ENCODE data around the gene CAMKV. TPM values are rescaled to one million over a fixed set of nuclear protein-coding genes. Genes with fewer than 3 reads are reported as not detected.
A peak's percentile ranks its signal among the peaks of the same experiment; 100 is the strongest.
"Not testable (repeated sequence)": the region's sequence is repeated elsewhere in the genome, so short reads cannot be mapped to it uniquely, and the experiment has no call there.

The CAMKV gene
- total RNA-seq, 1 donor from 2014 or later: not detected

- ATAC-seq (ENCODE audit: poor library complexity): no peak
- DNase-seq: no peak
- intact Hi-C loops (cut with DNase I): no loop called here
Observed at GRCh38 chr3:49867400-49867799, 2.3 kb downstream of the CAMKV start.

- no peak for DNase-seq
- ATAC-seq (ENCODE audit: poor library complexity): no peak
- intact Hi-C loops (cut with DNase I): no loop called here
Observed at GRCh38 chr3:49865198-49865784, 4.4 kb downstream of the CAMKV start.

- DNase-seq: no peak
- intact Hi-C loops (cut with DNase I): no loop called here
- no peak for ATAC-seq (ENCODE audit: poor library complexity)
Observed at GRCh38 chr3:49864505-49864904, 5.2 kb downstream of the CAMKV start.

- intact Hi-C loops (cut with DNase I): no loop called here
- no peak for DNase-seq
- no peak for ATAC-seq (ENCODE audit: poor library complexity)
Observed at GRCh38 chr3:49859576-49860305, 10.0 kb downstream of the CAMKV start.

- ATAC-seq (ENCODE audit: poor library complexity): peak; percentile 100
- intact Hi-C loops (cut with DNase I): no loop called here
Observed at GRCh38 chr3:49856181-49857005, 13.3 kb downstream of the CAMKV start, which contains the start of gene TRAIP. TRAIP (minus strand) TSS chr3:49856564; CDS start chr3:49856453, 111 bp downstream.

GRCh38 chr3:49855662-49856061 is 14.0 kb downstream of the CAMKV start:
- ATAC-seq (ENCODE audit: poor library complexity): no peak
- DNase-seq: no peak
- intact Hi-C loops (cut with DNase I): no loop called here

More at GRCh38 chr3:49856181-49857005, 13.3 kb downstream of the CAMKV start, which contains the start of gene TRAIP:
- peak; percentile 95 for DNase-seq

GRCh38 chr3:49845694-49846093 is 24.0 kb downstream of the CAMKV start:
- DNase-seq (no peak), ATAC-seq (ENCODE audit: poor library complexity) (no peak)
- intact Hi-C loops (cut with DNase I): loop anchor here (5.0 kb wide), 1 partner anchor 62 kb away; no protein-coding TSS in a partner anchor

- intact Hi-C loops (cut with DNase I): loop anchor here (5.0 kb wide), 1 partner anchor 63 kb away; no protein-coding TSS in a partner anchor
- ATAC-seq (ENCODE audit: poor library complexity) (no peak), DNase-seq (no peak)
Observed at GRCh38 chr3:49844464-49845183, 25.1 kb downstream of the CAMKV start.

- DNase-seq (no peak), ATAC-seq (ENCODE audit: poor library complexity) (no peak)
- intact Hi-C loops (cut with DNase I): no loop called here
Observed at GRCh38 chr3:49842843-49843517, 26.7 kb downstream of the CAMKV start.

GRCh38 chr3:49841806-49842205 is 27.9 kb downstream of the CAMKV start:
- intact Hi-C loops (cut with DNase I): no loop called here
- DNase-seq (no peak), ATAC-seq (ENCODE audit: poor library complexity) (no peak)

- intact Hi-C loops (cut with DNase I): no loop called here
- DNase-seq (no peak), ATAC-seq (ENCODE audit: poor library complexity) (no peak)
Observed at GRCh38 chr3:49841126-49841696, 28.5 kb downstream of the CAMKV start.

- intact Hi-C loops (cut with DNase I): no loop called here
- no peak for ATAC-seq (ENCODE audit: poor library complexity)
- no peak for DNase-seq
Observed at GRCh38 chr3:49840388-49840787, 29.3 kb downstream of the CAMKV start.

GRCh38 chr3:49839193-49839809 is 30.4 kb downstream of the CAMKV start:
- intact Hi-C loops (cut with DNase I): loop anchor here (1.0 kb wide), 1 partner anchor 37 kb away; no protein-coding TSS in a partner anchor
- DNase-seq: peak; percentile 86
- ATAC-seq (ENCODE audit: poor library complexity): peak; percentile 90

GRCh38 chr3:49831341-49831740 is 38.4 kb downstream of the CAMKV start:
- DNase-seq: no peak
- intact Hi-C loops (cut with DNase I): no loop called here
- ATAC-seq (ENCODE audit: poor library complexity): no peak

GRCh38 chr3:49826016-49826415 is 43.7 kb downstream of the CAMKV start:
- intact Hi-C loops (cut with DNase I): no loop called here
- DNase-seq: no peak
- ATAC-seq (ENCODE audit: poor library complexity): no peak

- intact Hi-C loops (cut with DNase I): not testable (repeated sequence)
Observed at GRCh38 chr3:49823131-49823530, 46.6 kb downstream of the CAMKV start.

GRCh38 chr3:49813497-49814174 is 56.1 kb downstream of the CAMKV start, which contains the start of gene UBA7:
UBA7 (minus strand) TSS chr3:49813953; CDS start chr3:49813787, 166 bp downstream.
- intact Hi-C loops (cut with DNase I): no loop called here
- peak; percentile 71 for DNase-seq
- ATAC-seq (ENCODE audit: poor library complexity): peak; percentile 96

More at GRCh38 chr3:49823131-49823530, 46.6 kb downstream of the CAMKV start:
- ATAC-seq (ENCODE audit: poor library complexity); DNase-seq: not testable (repeated sequence)

Data from Right ventricle myocardium superior (tissue), 1 donor.